ENCODE measurements around the gene COX10.

- TF ChIP-seq CTCF (conservative IDR thresholded peaks at IDR 0.05; ENCODE audit: low read depth, low read length) (no peak), EZH2 (IDR thresholded peaks at IDR 0.05; ENCODE audit: borderline replicate concordance, low read depth, low read length, poor library complexity, severe bottlenecking) (no peak)
These were observed 130.3 kb downstream of the COX10 start for GRCh38 chr17:14199601-14200000.
